SK-N-SH (cell line): ENCODE results near the gene LPCAT2. TPM values are rescaled to one million over a fixed set of nuclear protein-coding genes. Genes with fewer than 3 reads are reported as not detected.

Source experiments
- CTCF ChIA-PET: fragments of 300-600, 350-600 bp; formaldehyde crosslinking; extraction: SDS; loops from one replicate; lab custom pipeline; 2021; lab: Yijun Ruan, JAX
- POLR2A ChIA-PET: fragments of 350-600 bp; sonication (Branson Sonifier 250); formaldehyde crosslinking; extraction: SDS; loops from one replicate; lab custom pipeline; 2020; ENCODE audit warnings: antibody characterized with exemption, inconsistent platforms; lab: Yijun Ruan, JAX
- DNase-seq: peaks from one replicate; pipeline ENCODE4 v3.0.0; 2012
- H2AFZ ChIP-seq: fragments of 200-600 bp; sonication (generic); 2 replicates; pipeline ENCODE4 v1.8.1; 2016; ENCODE audit warnings: antibody characterized with exemption, mild to moderate bottlenecking, low read depth
- H3F3A ChIP-seq: fragments of 200-600 bp; sonication (generic); replicated peaks from 2 replicates; pipeline ENCODE3; 2016; ENCODE audit warnings: antibody characterized with exemption, mild to moderate bottlenecking; ENCODE audit not compliant: insufficient read depth
- H3K27ac ChIP-seq, 2 experiments: fragments of 200-500 bp in 1 of 2; fragments of 200-600 bp in 1 of 2; sonication (Bioruptor generic) in 1 of 2; sonication (generic), shearing (Covaris generic) in 1 of 2; 2 replicates each; pipeline versions ENCODE4 v1.5.1 to v1.6.1; 2014 to 2016; ENCODE audit warnings: low read depth in 2 of 2, inconsistent platforms in 1 of 2, low read length in 1 of 2, mild to moderate bottlenecking in 1 of 2, mixed read lengths in 1 of 2
- H3K27me3 ChIP-seq: fragments of 200-600 bp; sonication (generic), shearing (Covaris generic); 2 replicates; pipeline ENCODE4 v1.6.1; 2016; ENCODE audit warnings: mixed run types; ENCODE audit not compliant: insufficient read depth
- H3K36me3 ChIP-seq, 2 experiments: fragments of 200-500 bp in 1 of 2; fragments of 200-600 bp in 1 of 2; sonication (Bioruptor generic) in 1 of 2; sonication (generic) in 1 of 2; replicated peaks in 1 of 2; 2 replicates each; pipeline versions ENCODE3 to v1.5.1; 2014 to 2016; ENCODE audit warnings: low read length in 1 of 2, mild to moderate bottlenecking in 1 of 2; ENCODE audit not compliant: insufficient read depth in 2 of 2, control insufficient read depth in 1 of 2
- H3K4me1 ChIP-seq, 2 experiments: fragments of 200-500 bp in 1 of 2; fragments of 200-600 bp in 1 of 2; sonication (Bioruptor generic) in 1 of 2; sonication (generic), shearing (Covaris generic) in 1 of 2; 2 replicates each; pipeline versions ENCODE4 v1.5.1 to v1.6.1; 2014 to 2016; ENCODE audit warnings: low read depth in 1 of 2, low read length in 1 of 2, mixed run types in 1 of 2; ENCODE audit not compliant: insufficient read depth in 2 of 2, control insufficient read depth in 1 of 2
- H3K4me2 ChIP-seq: fragments of 200-600 bp; sonication (generic), shearing (Covaris generic); 2 replicates; pipeline ENCODE4 v1.6.1; 2017; ENCODE audit warnings: mixed run types
- H3K4me3 ChIP-seq, 2 experiments: fragments of 200-500 bp in 1 of 2; fragments of 200-600 bp in 1 of 2; sonication (Bioruptor generic) in 1 of 2; sonication (generic), shearing (Covaris generic) in 1 of 2; 2 replicates each; pipeline versions ENCODE4 v1.5.1 to v1.8.1; 2014 to 2016; ENCODE audit warnings: low read depth in 2 of 2, inconsistent platforms in 1 of 2, low read length in 1 of 2, mild to moderate bottlenecking in 1 of 2, mixed read lengths in 1 of 2, moderate library complexity in 1 of 2
- H3K79me2 ChIP-seq: fragments of 200-600 bp; sonication (generic); 2 replicates; pipeline ENCODE4 v1.8.1; 2017; ENCODE audit warnings: mild to moderate bottlenecking; ENCODE audit not compliant: insufficient read depth
- H3K9ac ChIP-seq: fragments of 200-600 bp; sonication (generic); 2 replicates; pipeline ENCODE4 v1.6.1; 2017; ENCODE audit warnings: mixed run types
- H3K9me2 ChIP-seq: fragments of 200-600 bp; sonication (generic); 2 replicates; pipeline ENCODE4 v1.6.1; 2017; ENCODE audit warnings: mixed run types
- H3K9me3 ChIP-seq: fragments of 200-600 bp; sonication (generic); 2 replicates; pipeline ENCODE4 v1.6.1; 2017; ENCODE audit warnings: mixed run types, mild to moderate bottlenecking, moderate library complexity
- H4K20me1 ChIP-seq: fragments of 200-600 bp; sonication (generic); 2 replicates; pipeline ENCODE4 v1.6.1; 2017; ENCODE audit warnings: mild to moderate bottlenecking, mixed run types; ENCODE audit not compliant: insufficient read depth
- ELF1 ChIP-seq: IDR thresholded peaks from 2 replicates; pipeline ENCODE4 v1.4.0; 2012
- EP300 ChIP-seq, 2 experiments: IDR thresholded peaks; 2 replicates each; pipeline versions ENCODE4 v1.4.0 to v1.6.1; 2012; ENCODE audit warnings: borderline replicate concordance in 1 of 2, low read depth in 1 of 2, low read length in 1 of 2
- FOSL2 ChIP-seq: IDR thresholded peaks from 2 replicates; pipeline ENCODE4 v1.4.0; 2012; ENCODE audit warnings: low read depth, mild to moderate bottlenecking, moderate library complexity, borderline replicate concordance
- GABPA ChIP-seq: IDR thresholded peaks from 2 replicates; pipeline ENCODE4 v1.4.0; 2012; ENCODE audit warnings: low read depth, mild to moderate bottlenecking
- GATA2 ChIP-seq: sonication (generic); formaldehyde crosslinking; IDR thresholded peaks from 2 replicates; pipeline ENCODE4 v1.5.0; 2020; ENCODE audit warnings: mild to moderate bottlenecking, missing genetic modification reagents
- JUND ChIP-seq: IDR thresholded peaks from 2 replicates; pipeline ENCODE4 v1.4.0; 2012
- MXI1 ChIP-seq: IDR thresholded peaks from 2 replicates; pipeline ENCODE4 v1.6.1; 2012; ENCODE audit warnings: mild to moderate bottlenecking, low read depth, low read length, improper control_type of control experiment
- NFIC ChIP-seq: IDR thresholded peaks from 2 replicates; pipeline ENCODE4 v1.4.0; 2012; ENCODE audit warnings: borderline replicate concordance
- NRF1 ChIP-seq: IDR thresholded peaks from 2 replicates; pipeline ENCODE4 v1.6.1; 2012; ENCODE audit warnings: low read depth, mild to moderate bottlenecking, low read length
- POLR2AphosphoS5 ChIP-seq: IDR thresholded peaks from 2 replicates; pipeline ENCODE4 v1.6.1; 2012; ENCODE audit warnings: low read depth, low read length
- RAD21 ChIP-seq: IDR thresholded peaks from 2 replicates; pipeline ENCODE4 v1.6.1; 2012; ENCODE audit warnings: mild to moderate bottlenecking, low read length
- RFX5 ChIP-seq: IDR thresholded peaks from 2 replicates; pipeline ENCODE4 v1.6.1; 2012; ENCODE audit warnings: mild to moderate bottlenecking, improper control_type of control experiment, low read length
- RXRA ChIP-seq: IDR thresholded peaks from 2 replicates; pipeline ENCODE4 v1.4.0; 2012; ENCODE audit warnings: low read depth, mild to moderate bottlenecking, borderline replicate concordance
- SIN3A ChIP-seq: IDR thresholded peaks from 2 replicates; pipeline ENCODE4 v1.6.1; 2012; ENCODE audit warnings: low read depth, mild to moderate bottlenecking, low read length, moderate library complexity, borderline replicate concordance
- TAF1 ChIP-seq: IDR thresholded peaks from 2 replicates; pipeline ENCODE4 v1.6.1; 2012; ENCODE audit warnings: low read depth, mild to moderate bottlenecking, low read length, moderate library complexity, borderline replicate concordance
- TCF12 ChIP-seq: IDR thresholded peaks from 2 replicates; pipeline ENCODE4 v1.4.0; 2012
- WGBS: methylation state at CpG from one replicate; pipeline ENCODE4 v1.1.6; 2017; ENCODE audit warnings: low lambda C conversion rate; 5-methylcytosine and 5-hydroxymethylcytosine counted together
- polyA plus RNA-seq, 3 experiments: library from polyadenylated mRNA; depleted of rRNA; stranded (reverse); fragments of >200 nt; gene quantifications; 2 replicates each; pipeline ENCODE4 v1.2.3, GENCODE V29; 2012
- TF ChIP-seq, protein P1 (sequence below): IDR thresholded peaks from 2 replicates; pipeline ENCODE4 v1.4.0; 2012; ENCODE audit warnings: low read depth, borderline replicate concordance
- TF ChIP-seq, protein P2 (sequence below): IDR thresholded peaks from 2 replicates; pipeline ENCODE4 v1.4.0; 2012; ENCODE audit warnings: low read depth
- TF ChIP-seq, protein P3 (sequence below): fragments of 200-600 bp; sonication (generic); IDR thresholded peaks from 2 replicates; pipeline ENCODE4 v1.6.1; 2017; ENCODE audit warnings: antibody characterized with exemption, mild to moderate bottlenecking, moderate library complexity
- TF ChIP-seq, protein P4 (sequence below): IDR thresholded peaks from 2 replicates; pipeline ENCODE4; 2012

LPCAT2 gene
- polyA plus RNA-seq, 1 of the 3 experiments (the other 2 are of a cell fraction), result 9.1 TPM

DNA sequence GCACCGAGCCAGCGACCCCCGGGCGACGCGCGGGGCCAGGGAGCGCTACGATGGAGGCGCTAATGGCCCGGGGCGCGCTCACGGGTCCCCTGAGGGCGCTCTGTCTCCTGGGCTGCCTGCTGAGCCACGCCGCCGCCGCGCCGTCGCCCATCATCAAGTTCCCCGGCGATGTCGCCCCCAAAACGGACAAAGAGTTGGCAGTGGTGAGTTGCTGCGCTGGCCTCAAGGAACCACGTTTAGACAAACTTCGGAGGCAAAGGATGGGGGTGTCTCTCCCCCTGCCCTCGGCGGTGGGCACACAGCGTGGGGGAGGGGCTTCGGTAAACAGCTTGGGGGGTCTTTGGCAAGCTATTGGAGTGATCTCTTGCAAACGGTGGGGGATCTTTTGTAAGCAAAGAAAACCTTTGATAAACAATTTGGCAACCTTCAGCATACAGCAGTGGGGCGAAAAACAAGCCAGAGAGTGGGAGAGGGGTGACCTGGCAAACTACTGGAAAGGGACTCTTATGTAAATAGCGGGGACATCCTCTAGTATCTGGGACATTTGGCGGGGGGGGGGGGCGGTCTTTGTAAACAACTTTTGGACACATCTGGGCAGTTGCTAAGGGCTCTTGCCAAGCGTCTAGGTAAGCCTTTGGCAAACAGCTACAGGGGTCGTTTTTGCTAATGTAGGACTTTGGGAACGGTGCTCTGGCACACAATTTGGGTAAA lies 29.3 kb upstream of the LPCAT2 start:
- H3K4me2 ChIP-seq, result peak overlapping the region; percentile 90
- H3F3A ChIP-seq, result peaks cover 14% of the 10 kb centered on the region
- H3K36me3 ChIP-seq, result peaks cover 31 to 32% of the 10 kb centered on the region in 2 experiments
- H3K27ac ChIP-seq, result peak overlapping the region; percentile 74 to 98
- H3K79me2 ChIP-seq, result peaks cover 53% of the 10 kb centered on the region
- peak overlapping the region; percentile 88 to 96 for H3K4me3 ChIP-seq
- H3K9ac ChIP-seq, result peak overlapping the region; percentile 94
- WGBS, result 2% methylated on average over 14 of the region's 41 CpGs
- no peaks in the 10 kb centered on the region for H3K27me3 ChIP-seq
- ChIA-PET POLR2A (interaction anchor here (1.3 to 1.8 kb wide), 4 partner anchors 15 to 176 kb away, joined by 5 to 8 read pairs (median 6); partner anchors contain the start of gene SLC6A2), CTCF (interaction anchor here (0.7 to 3.5 kb wide), 11 partner anchors 10 to 225 kb away, joined by 3 to 22 read pairs (median 6); partner anchors contain the start of gene SLC6A2)
- no peak overlapping the region for H2AFZ ChIP-seq
- no peaks in the 10 kb centered on the region for H3K9me3 ChIP-seq
- peaks cover 26% of the 10 kb centered on the region for H4K20me1 ChIP-seq
- no peaks in the 10 kb centered on the region for H3K9me2 ChIP-seq
- DNase-seq, result peak; percentile 58
- peaks cover 10 to 30% of the 10 kb centered on the region in 2 experiments for H3K4me1 ChIP-seq
- TF ChIP-seq TCF12 (no peak), ELF1 (no peak), JUND (no peak), MXI1 (no peak; the same call in 1 of the 2 replicates), NFIC (no peak), RXRA (no peak), POLR2AphosphoS5 (no peak)
- TF ChIP-seq, protein P1, sequence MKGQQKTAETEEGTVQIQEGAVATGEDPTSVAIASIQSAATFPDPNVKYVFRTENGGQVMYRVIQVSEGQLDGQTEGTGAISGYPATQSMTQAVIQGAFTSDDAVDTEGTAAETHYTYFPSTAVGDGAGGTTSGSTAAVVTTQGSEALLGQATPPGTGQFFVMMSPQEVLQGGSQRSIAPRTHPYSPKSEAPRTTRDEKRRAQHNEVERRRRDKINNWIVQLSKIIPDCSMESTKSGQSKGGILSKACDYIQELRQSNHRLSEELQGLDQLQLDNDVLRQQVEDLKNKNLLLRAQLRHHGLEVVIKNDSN, result no peak
- TF ChIP-seq, protein P2, sequence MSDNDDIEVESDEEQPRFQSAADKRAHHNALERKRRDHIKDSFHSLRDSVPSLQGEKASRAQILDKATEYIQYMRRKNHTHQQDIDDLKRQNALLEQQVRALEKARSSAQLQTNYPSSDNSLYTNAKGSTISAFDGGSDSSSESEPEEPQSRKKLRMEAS, result no peak

DNA sequence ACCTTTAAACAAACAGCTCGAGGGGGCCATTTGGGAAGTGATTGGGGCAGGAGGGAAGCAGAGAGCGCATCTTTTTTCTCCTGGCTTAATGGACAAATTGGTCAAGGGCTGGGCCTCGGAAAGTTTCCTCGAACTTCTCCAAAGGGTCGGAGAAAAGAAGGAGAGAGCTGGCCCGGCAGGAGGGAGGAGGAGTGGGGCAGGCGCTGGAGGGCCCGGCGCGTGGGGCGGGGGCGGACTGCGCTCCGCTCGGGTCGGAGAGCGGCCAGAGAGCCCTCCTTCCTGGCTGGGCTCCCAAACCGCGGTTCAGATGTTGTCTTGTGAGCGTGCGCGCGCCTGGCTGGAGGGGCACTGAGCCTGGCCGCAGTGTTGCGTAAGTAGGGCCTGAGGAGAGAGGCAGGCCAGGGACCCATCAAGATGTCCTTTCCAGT lies 28.6 kb upstream of the LPCAT2 start:
- DNase-seq, result peak; percentile 84
- no peak overlapping the region for H2AFZ ChIP-seq
- peaks cover 26% of the 10 kb centered on the region for H4K20me1 ChIP-seq
- 15% methylated on average over 11 of the region's 25 CpGs for WGBS
- H3K79me2 ChIP-seq, result peaks cover 60% of the 10 kb centered on the region
- peaks cover 20% of the 10 kb centered on the region for H3F3A ChIP-seq
- POLR2A ChIA-PET, result interaction anchor here (1.3 to 1.8 kb wide), 4 partner anchors 15 to 175 kb away, joined by 5 to 8 read pairs (median 6); partner anchors contain the start of gene SLC6A2
- H3K4me3 ChIP-seq, result peak overlapping the region; percentile 88 to 96
- no peaks in the 10 kb centered on the region for H3K27me3 ChIP-seq
- CTCF ChIA-PET, result interaction anchor here (0.7 to 3.5 kb wide), 11 partner anchors 10 to 224 kb away, joined by 3 to 22 read pairs (median 6); partner anchors contain the start of gene SLC6A2
- peak overlapping the region; percentile 94 for H3K9ac ChIP-seq
- H3K36me3 ChIP-seq, result peaks cover 38 to 39% of the 10 kb centered on the region in 2 experiments
- H3K4me2 ChIP-seq, result peak overlapping the region; percentile 90
- TF ChIP-seq EP300 (IDR thresholded peaks at IDR 0.05; ENCODE audit: borderline replicate concordance in 1 of 2, low read depth in 1 of 2, low read length in 1 of 2) (peak in 1 of 2 experiments; percentile 45; a peak in 1 of 4 replicates), GABPA (no peak), POLR2AphosphoS5 (peak; percentile 11; the same call in 1 of the 2 replicates), MXI1 (peak; percentile 85), NRF1 (peak; percentile 65), TCF12 (peak; percentile 57), GATA2 (CRISPR knock-in tag) (no peak), RAD21 (no peak), JUND (peak; percentile 6; the same call in 1 of the 2 replicates), RFX5 (no peak), SIN3A (0 out of 2 replicates have a peak, but pooled peaks have one; percentile 41), TAF1 (peak; percentile 56; the same call in 1 of the 2 replicates), FOSL2 (no peak), NFIC (peak; percentile 90)
- TF ChIP-seq, protein P3, sequence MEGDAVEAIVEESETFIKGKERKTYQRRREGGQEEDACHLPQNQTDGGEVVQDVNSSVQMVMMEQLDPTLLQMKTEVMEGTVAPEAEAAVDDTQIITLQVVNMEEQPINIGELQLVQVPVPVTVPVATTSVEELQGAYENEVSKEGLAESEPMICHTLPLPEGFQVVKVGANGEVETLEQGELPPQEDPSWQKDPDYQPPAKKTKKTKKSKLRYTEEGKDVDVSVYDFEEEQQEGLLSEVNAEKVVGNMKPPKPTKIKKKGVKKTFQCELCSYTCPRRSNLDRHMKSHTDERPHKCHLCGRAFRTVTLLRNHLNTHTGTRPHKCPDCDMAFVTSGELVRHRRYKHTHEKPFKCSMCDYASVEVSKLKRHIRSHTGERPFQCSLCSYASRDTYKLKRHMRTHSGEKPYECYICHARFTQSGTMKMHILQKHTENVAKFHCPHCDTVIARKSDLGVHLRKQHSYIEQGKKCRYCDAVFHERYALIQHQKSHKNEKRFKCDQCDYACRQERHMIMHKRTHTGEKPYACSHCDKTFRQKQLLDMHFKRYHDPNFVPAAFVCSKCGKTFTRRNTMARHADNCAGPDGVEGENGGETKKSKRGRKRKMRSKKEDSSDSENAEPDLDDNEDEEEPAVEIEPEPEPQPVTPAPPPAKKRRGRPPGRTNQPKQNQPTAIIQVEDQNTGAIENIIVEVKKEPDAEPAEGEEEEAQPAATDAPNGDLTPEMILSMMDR, result no peak
- TF ChIP-seq, protein P4, sequence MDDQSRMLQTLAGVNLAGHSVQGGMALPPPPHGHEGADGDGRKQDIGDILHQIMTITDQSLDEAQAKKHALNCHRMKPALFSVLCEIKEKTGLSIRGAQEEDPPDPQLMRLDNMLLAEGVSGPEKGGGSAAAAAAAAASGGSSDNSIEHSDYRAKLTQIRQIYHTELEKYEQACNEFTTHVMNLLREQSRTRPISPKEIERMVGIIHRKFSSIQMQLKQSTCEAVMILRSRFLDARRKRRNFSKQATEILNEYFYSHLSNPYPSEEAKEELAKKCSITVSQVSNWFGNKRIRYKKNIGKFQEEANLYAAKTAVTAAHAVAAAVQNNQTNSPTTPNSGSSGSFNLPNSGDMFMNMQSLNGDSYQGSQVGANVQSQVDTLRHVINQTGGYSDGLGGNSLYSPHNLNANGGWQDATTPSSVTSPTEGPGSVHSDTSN, result peak; percentile 49
- TF ChIP-seq, protein P2, result peak; percentile 43; the same call in 1 of the 2 replicates
- no peaks in the 10 kb centered on the region for H3K9me3 ChIP-seq
- H3K4me1 ChIP-seq, result peaks cover 10 to 35% of the 10 kb centered on the region in 2 experiments
- H3K9me2 ChIP-seq, result no peaks in the 10 kb centered on the region
- H3K27ac ChIP-seq, result peak overlapping the region; percentile 74 to 98
